Stomach (tissue), 4 donors: ENCODE data around the gene PPP2R5C.
A peak's percentile ranks its signal among the peaks of the same experiment; 100 is the strongest.

ENCODE experiments used
- EP300 ChIP-seq: sonication (generic); formaldehyde crosslinking; IDR thresholded peaks from one replicate; pipeline ENCODE4 v1.6.1; 2017; ENCODE audit warnings: antibody characterized with exemption
- TF ChIP-seq, protein P1 (sequence below), 7 experiments: fragments of 450-650 bp in 4 of 7; fragments of 200-600 bp in 3 of 7; sonication (generic) in 3 of 7; IDR thresholded peaks; one replicate each; pipeline ENCODE4 v1.5.1; 2016 to 2019; ENCODE audit warnings: antibody characterized with exemption in 7 of 7, control low read depth in 2 of 7, mild to moderate bottlenecking in 1 of 7

DNA sequence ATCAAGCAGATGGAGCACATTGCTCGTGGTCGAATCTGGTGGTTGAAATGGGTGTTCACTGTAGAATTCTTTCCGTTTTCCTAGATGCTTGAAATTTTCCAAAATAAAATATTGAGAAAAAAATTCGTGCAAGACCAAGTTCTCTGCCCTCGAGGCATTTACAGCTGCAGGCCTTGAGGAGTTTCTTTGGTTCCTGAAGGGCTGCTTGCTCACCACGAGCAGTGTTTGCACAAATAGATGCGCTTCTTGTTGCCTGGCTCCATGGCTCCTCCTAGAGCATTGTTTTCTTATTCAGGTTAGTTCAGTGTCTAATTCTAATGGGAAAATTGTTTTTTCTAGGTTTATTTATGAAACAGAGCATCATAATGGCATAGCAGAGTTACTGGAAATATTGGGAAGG is 128.4 kb downstream of the PPP2R5C start:
- TF ChIP-seq EP300: no peak
- TF ChIP-seq, protein P1, sequence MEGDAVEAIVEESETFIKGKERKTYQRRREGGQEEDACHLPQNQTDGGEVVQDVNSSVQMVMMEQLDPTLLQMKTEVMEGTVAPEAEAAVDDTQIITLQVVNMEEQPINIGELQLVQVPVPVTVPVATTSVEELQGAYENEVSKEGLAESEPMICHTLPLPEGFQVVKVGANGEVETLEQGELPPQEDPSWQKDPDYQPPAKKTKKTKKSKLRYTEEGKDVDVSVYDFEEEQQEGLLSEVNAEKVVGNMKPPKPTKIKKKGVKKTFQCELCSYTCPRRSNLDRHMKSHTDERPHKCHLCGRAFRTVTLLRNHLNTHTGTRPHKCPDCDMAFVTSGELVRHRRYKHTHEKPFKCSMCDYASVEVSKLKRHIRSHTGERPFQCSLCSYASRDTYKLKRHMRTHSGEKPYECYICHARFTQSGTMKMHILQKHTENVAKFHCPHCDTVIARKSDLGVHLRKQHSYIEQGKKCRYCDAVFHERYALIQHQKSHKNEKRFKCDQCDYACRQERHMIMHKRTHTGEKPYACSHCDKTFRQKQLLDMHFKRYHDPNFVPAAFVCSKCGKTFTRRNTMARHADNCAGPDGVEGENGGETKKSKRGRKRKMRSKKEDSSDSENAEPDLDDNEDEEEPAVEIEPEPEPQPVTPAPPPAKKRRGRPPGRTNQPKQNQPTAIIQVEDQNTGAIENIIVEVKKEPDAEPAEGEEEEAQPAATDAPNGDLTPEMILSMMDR (IDR thresholded peaks at IDR 0.05): peak in 1 of 7 experiments; percentile 11
